Measurements from ENCODE around the gene HBS1L.

Gene HBS1L

GRCh38 chr6:135054569-135055498 is at the start of gene HBS1L:
Gene HBS1L (minus strand): TSS chr6:135054822. CDS start chr6:135054691, 131 bp downstream.
- DNase-seq = peak; percentile 78

- DNase-seq = no peak
Measured at GRCh38 chr6:135104199-135104598, 49.6 kb upstream of the HBS1L start.

- no peak for DNase-seq
Measured at GRCh38 chr6:135102191-135102590, 47.6 kb upstream of the HBS1L start.

- DNase-seq = no peak
Measured at GRCh38 chr6:135097172-135097571, 42.5 kb upstream of the HBS1L start.

- DNase-seq = no peak
Measured at GRCh38 chr6:135096403-135097130, 41.9 kb upstream of the HBS1L start.

GRCh38 chr6:135095716-135096115 is 41.1 kb upstream of the HBS1L start:
- DNase-seq = no peak

GRCh38 chr6:135094403-135094821 is 39.8 kb upstream of the HBS1L start:
- DNase-seq = no peak

GRCh38 chr6:135093578-135093977 is 39.0 kb upstream of the HBS1L start:
- no peak for DNase-seq

GRCh38 chr6:135092724-135093123 is 38.1 kb upstream of the HBS1L start:
- DNase-seq = no peak

- DNase-seq = no peak
Measured at GRCh38 chr6:135090819-135091218, 36.2 kb upstream of the HBS1L start.

- no peak for DNase-seq
Measured at GRCh38 chr6:135089901-135090300, 35.3 kb upstream of the HBS1L start.

GRCh38 chr6:135088818-135089809 is 34.5 kb upstream of the HBS1L start:
- peak; percentile 8 for DNase-seq

GRCh38 chr6:135088281-135088680 is 33.7 kb upstream of the HBS1L start:
- DNase-seq = no peak

- no peak for DNase-seq
Measured at GRCh38 chr6:135087803-135088202, 33.2 kb upstream of the HBS1L start.

GRCh38 chr6:135087403-135087802 is 32.8 kb upstream of the HBS1L start:
- no peak for DNase-seq

- DNase-seq = no peak
Measured at GRCh38 chr6:135086414-135086764, 31.8 kb upstream of the HBS1L start.

GRCh38 chr6:135085700-135086413 is 31.2 kb upstream of the HBS1L start:
- DNase-seq = no peak

GRCh38 chr6:135084916-135085269 is 30.3 kb upstream of the HBS1L start:
- no peak for DNase-seq

- DNase-seq = peak; percentile 51
Measured at GRCh38 chr6:135084001-135084915, 29.6 kb upstream of the HBS1L start.

GRCh38 chr6:135081966-135082365 is 27.3 kb upstream of the HBS1L start:
- DNase-seq = no peak

GRCh38 chr6:135075018-135075417 is 20.4 kb upstream of the HBS1L start:
- no peak for DNase-seq
